Measurements from ENCODE around the gene TEF. TPM values are rescaled to one million over a fixed set of nuclear protein-coding genes. Genes with fewer than 3 reads are reported as not detected.

The TEF gene
- total and polyA plus RNA-seq, 9 donors: 8.6 to 13.7 (median 10.4) TPM

- no peaks in the 10 kb centered on the region for H3K27me3 ChIP-seq (ENCODE audit: control insufficient read depth, insufficient read depth, low read length)
- no peaks in the 10 kb centered on the region for H3K9me3 ChIP-seq (replicated peaks; ENCODE audit: control insufficient read depth, low read depth, low read length)
- no peak for DNase-seq
- H3K4me1 ChIP-seq (ENCODE audit: control insufficient read depth, insufficient read depth, low read length): no peaks in the 10 kb centered on the region
- WGBS (ENCODE audit: insufficient coverage): 50% methylated on average over 2 of the region's 6 CpGs
- H3K36me3 ChIP-seq (ENCODE audit: control insufficient read depth, insufficient read depth, low read length): peaks cover 93% of the 10 kb centered on the region
- no peak overlapping the region for H3K4me3 ChIP-seq (ENCODE audit: low read length)
- H3K27ac ChIP-seq (ENCODE audit: low read length): no peak overlapping the region
Observed at GRCh38 chr22:41352058-41352457, 29.7 kb upstream of the TEF start.

GRCh38 chr22:41353862-41354575 is 27.7 kb upstream of the TEF start:
- peaks cover 3% of the 10 kb centered on the region for H3K4me1 ChIP-seq (ENCODE audit: control insufficient read depth, insufficient read depth, low read length)
- H3K36me3 ChIP-seq (ENCODE audit: control insufficient read depth, insufficient read depth, low read length): peaks cover 93% of the 10 kb centered on the region
- no peaks in the 10 kb centered on the region for H3K9me3 ChIP-seq (replicated peaks; ENCODE audit: control insufficient read depth, low read depth, low read length)
- no peak for DNase-seq
- H3K27me3 ChIP-seq (ENCODE audit: control insufficient read depth, insufficient read depth, low read length): no peaks in the 10 kb centered on the region
- WGBS (ENCODE audit: insufficient coverage): 90% methylated on average over 10 of the region's 10 CpGs
- H3K27ac ChIP-seq (ENCODE audit: low read length): no peak overlapping the region
- no peak overlapping the region for H3K4me3 ChIP-seq (ENCODE audit: low read length)

GRCh38 chr22:41354979-41355378 is 26.8 kb upstream of the TEF start:
- Histone ChIP-seq H3K36me3 (ENCODE audit: control insufficient read depth, insufficient read depth, low read length) (peaks cover 87% of the 10 kb centered on the region), H3K4me1 (ENCODE audit: control insufficient read depth, insufficient read depth, low read length) (peaks cover 8% of the 10 kb centered on the region), H3K9me3 (replicated peaks; ENCODE audit: control insufficient read depth, low read depth, low read length) (no peaks in the 10 kb centered on the region), H3K27ac (ENCODE audit: low read length) (no peak overlapping the region), H3K4me3 (ENCODE audit: low read length) (no peak overlapping the region), H3K27me3 (ENCODE audit: control insufficient read depth, insufficient read depth, low read length) (no peaks in the 10 kb centered on the region)
- DNase-seq: no peak
- WGBS (ENCODE audit: insufficient coverage): 81% methylated on average over 10 of the region's 10 CpGs

- no peak overlapping the region for H3K27ac ChIP-seq (ENCODE audit: low read length)
- no peaks in the 10 kb centered on the region for H3K27me3 ChIP-seq (ENCODE audit: control insufficient read depth, insufficient read depth, low read length)
- peaks cover 12% of the 10 kb centered on the region for H3K4me1 ChIP-seq (ENCODE audit: control insufficient read depth, insufficient read depth, low read length)
- 92% methylated on average over 6 of the region's 17 CpGs for WGBS (ENCODE audit: insufficient coverage)
- no peak for DNase-seq
- no peak overlapping the region for H3K4me3 ChIP-seq (ENCODE audit: low read length)
- peaks cover 80% of the 10 kb centered on the region for H3K36me3 ChIP-seq (ENCODE audit: control insufficient read depth, insufficient read depth, low read length)
- H3K9me3 ChIP-seq (replicated peaks; ENCODE audit: control insufficient read depth, low read depth, low read length): no peaks in the 10 kb centered on the region
Observed at GRCh38 chr22:41355895-41356294, 25.8 kb upstream of the TEF start.

- Histone ChIP-seq H3K4me3 (ENCODE audit: low read length) (no peak overlapping the region), H3K27ac (ENCODE audit: low read length) (no peak overlapping the region), H3K9me3 (replicated peaks; ENCODE audit: control insufficient read depth, low read depth, low read length) (no peaks in the 10 kb centered on the region), H3K4me1 (ENCODE audit: control insufficient read depth, insufficient read depth, low read length) (peaks cover 12% of the 10 kb centered on the region), H3K27me3 (ENCODE audit: control insufficient read depth, insufficient read depth, low read length) (no peaks in the 10 kb centered on the region), H3K36me3 (ENCODE audit: control insufficient read depth, insufficient read depth, low read length) (peaks cover 73% of the 10 kb centered on the region)
- no peak for DNase-seq
- 84% methylated on average over 24 of the region's 25 CpGs for WGBS (ENCODE audit: insufficient coverage)
Observed at GRCh38 chr22:41356430-41357028, 25.2 kb upstream of the TEF start.

GRCh38 chr22:41357191-41357590 is 24.6 kb upstream of the TEF start:
- Histone ChIP-seq H3K36me3 (ENCODE audit: control insufficient read depth, insufficient read depth, low read length) (peaks cover 67% of the 10 kb centered on the region), H3K4me3 (ENCODE audit: low read length) (no peak overlapping the region), H3K9me3 (replicated peaks; ENCODE audit: control insufficient read depth, low read depth, low read length) (no peaks in the 10 kb centered on the region), H3K27ac (ENCODE audit: low read length) (no peak overlapping the region), H3K27me3 (ENCODE audit: control insufficient read depth, insufficient read depth, low read length) (no peaks in the 10 kb centered on the region), H3K4me1 (ENCODE audit: control insufficient read depth, insufficient read depth, low read length) (peaks cover 12% of the 10 kb centered on the region)
- WGBS (ENCODE audit: insufficient coverage): 92% methylated on average over 12 of the region's 16 CpGs
- no peak for DNase-seq

- no peak overlapping the region for H3K4me3 ChIP-seq (ENCODE audit: low read length)
- peaks cover 12% of the 10 kb centered on the region for H3K4me1 ChIP-seq (ENCODE audit: control insufficient read depth, insufficient read depth, low read length)
- H3K27ac ChIP-seq (ENCODE audit: low read length): no peak overlapping the region
- DNase-seq: no peak
- WGBS (ENCODE audit: insufficient coverage): 100% methylated on average over 3 of the region's 17 CpGs
- H3K27me3 ChIP-seq (ENCODE audit: control insufficient read depth, insufficient read depth, low read length): no peaks in the 10 kb centered on the region
- no peaks in the 10 kb centered on the region for H3K9me3 ChIP-seq (replicated peaks; ENCODE audit: control insufficient read depth, low read depth, low read length)
- H3K36me3 ChIP-seq (ENCODE audit: control insufficient read depth, insufficient read depth, low read length): peaks cover 54% of the 10 kb centered on the region
Observed at GRCh38 chr22:41358927-41359326, 22.8 kb upstream of the TEF start.

GRCh38 chr22:41359376-41359775 is 22.4 kb upstream of the TEF start:
- Histone ChIP-seq H3K4me3 (ENCODE audit: low read length) (no peak overlapping the region), H3K27ac (ENCODE audit: low read length) (no peak overlapping the region), H3K4me1 (ENCODE audit: control insufficient read depth, insufficient read depth, low read length) (peaks cover 12% of the 10 kb centered on the region), H3K27me3 (ENCODE audit: control insufficient read depth, insufficient read depth, low read length) (no peaks in the 10 kb centered on the region), H3K36me3 (ENCODE audit: control insufficient read depth, insufficient read depth, low read length) (peaks cover 50% of the 10 kb centered on the region), H3K9me3 (replicated peaks; ENCODE audit: control insufficient read depth, low read depth, low read length) (no peaks in the 10 kb centered on the region)
- DNase-seq: no peak
- 13% methylated on average over 1 of the region's 4 CpGs for WGBS (ENCODE audit: insufficient coverage)

- H3K27ac ChIP-seq (ENCODE audit: low read length): no peak overlapping the region
- H3K36me3 ChIP-seq (ENCODE audit: control insufficient read depth, insufficient read depth, low read length): peaks cover 42% of the 10 kb centered on the region
- H3K9me3 ChIP-seq (replicated peaks; ENCODE audit: control insufficient read depth, low read depth, low read length): no peaks in the 10 kb centered on the region
- no peaks in the 10 kb centered on the region for H3K27me3 ChIP-seq (ENCODE audit: control insufficient read depth, insufficient read depth, low read length)
- WGBS (ENCODE audit: insufficient coverage): 41% methylated on average over 11 of the region's 11 CpGs
- no peak for DNase-seq
- H3K4me3 ChIP-seq (ENCODE audit: low read length): no peak overlapping the region
- peaks cover 12% of the 10 kb centered on the region for H3K4me1 ChIP-seq (ENCODE audit: control insufficient read depth, insufficient read depth, low read length)
Observed at GRCh38 chr22:41360126-41360525, 21.6 kb upstream of the TEF start.

- Histone ChIP-seq H3K4me1 (ENCODE audit: control insufficient read depth, insufficient read depth, low read length) (peaks cover 16% of the 10 kb centered on the region), H3K27ac (ENCODE audit: low read length) (no peak overlapping the region), H3K9me3 (replicated peaks; ENCODE audit: control insufficient read depth, low read depth, low read length) (no peaks in the 10 kb centered on the region), H3K27me3 (ENCODE audit: control insufficient read depth, insufficient read depth, low read length) (no peaks in the 10 kb centered on the region), H3K4me3 (ENCODE audit: low read length) (no peak overlapping the region), H3K36me3 (ENCODE audit: control insufficient read depth, insufficient read depth, low read length) (peaks cover 25% of the 10 kb centered on the region)
- 93% methylated on average over 9 of the region's 13 CpGs for WGBS (ENCODE audit: insufficient coverage)
- DNase-seq: no peak
Observed at GRCh38 chr22:41361716-41362310, 19.9 kb upstream of the TEF start.

All from muscle of leg (tissue), 11 donors.